DOHH2 (cell line): ENCODE data around the gene NEDD1.

ENCODE experiments used
- H3F3A ChIP-seq: fragments of 200-600 bp; sonication (generic), shearing (Covaris generic); 2 replicates; pipeline ENCODE4 v1.6.0; 2016; ENCODE audit warnings: antibody characterized with exemption, mild to moderate bottlenecking; ENCODE audit not compliant: control insufficient read depth, insufficient read depth
- H3K27ac ChIP-seq: fragments of 200-600 bp; sonication (generic); 2 replicates; pipeline ENCODE4 v1.5.1; 2014; ENCODE audit warnings: low read depth, mild to moderate bottlenecking, low read length, moderate library complexity
- H3K27me3 ChIP-seq: fragments of 200-600 bp; sonication (generic); 2 replicates; pipeline ENCODE4 v1.6.1; 2014; ENCODE audit warnings: mild to moderate bottlenecking, low read length, mixed read lengths; ENCODE audit not compliant: control insufficient read depth
- H3K36me3 ChIP-seq: fragments of 200-600 bp; sonication (generic); 2 replicates; pipeline ENCODE4 v1.6.1; 2014; ENCODE audit warnings: mild to moderate bottlenecking, low read length, moderate library complexity, mixed read lengths; ENCODE audit not compliant: control insufficient read depth
- H3K4me1 ChIP-seq: fragments of 200-600 bp; sonication (generic); 2 replicates; pipeline ENCODE4 v1.6.1; 2014; ENCODE audit warnings: mild to moderate bottlenecking, low read length, mixed read lengths; ENCODE audit not compliant: control insufficient read depth
- H3K4me2 ChIP-seq: fragments of 200-600 bp; sonication (generic); 2 replicates; pipeline ENCODE4 v1.6.0; 2014; ENCODE audit warnings: mild to moderate bottlenecking, low read length, moderate library complexity
- H3K4me3 ChIP-seq: fragments of 200-600 bp; sonication (generic); 2 replicates; pipeline ENCODE4 v1.5.1; 2014; ENCODE audit warnings: mild to moderate bottlenecking, low read length, mixed read lengths
- H3K79me2 ChIP-seq: fragments of 200-600 bp; sonication (generic); 2 replicates; pipeline ENCODE4 v1.6.1; 2014; ENCODE audit warnings: mild to moderate bottlenecking, low read length, mixed read lengths; ENCODE audit not compliant: control insufficient read depth
- H3K9me2 ChIP-seq: fragments of 200-600 bp; sonication (generic); replicated peaks from 2 replicates; pipeline ENCODE4 v1.6.1; 2014; ENCODE audit warnings: mild to moderate bottlenecking, low read length, mixed read lengths; ENCODE audit not compliant: control insufficient read depth
- H3K9me3 ChIP-seq: fragments of 200-600 bp; sonication (generic); 2 replicates; pipeline ENCODE4 v1.6.1; 2014; ENCODE audit warnings: antibody characterized with exemption, low read length, mixed read lengths; ENCODE audit not compliant: control insufficient read depth, insufficient read depth
- H4K20me1 ChIP-seq: fragments of 200-600 bp; sonication (generic); 2 replicates; pipeline ENCODE4 v1.6.0; 2014; ENCODE audit warnings: low read depth, mild to moderate bottlenecking, antibody characterized with exemption, low read length, moderate library complexity; ENCODE audit not compliant: control insufficient read depth, insufficient read depth
- CTCF ChIP-seq: fragments of 200-600 bp; sonication (generic); IDR thresholded peaks from one replicate; pipeline ENCODE4 v1.5.1; 2014; ENCODE audit warnings: antibody characterized with exemption, mild to moderate bottlenecking, low read depth, low read length; ENCODE audit not compliant: poor library complexity, severe bottlenecking
- EZH2phosphoT487 ChIP-seq: fragments of 200-600 bp; sonication (generic); IDR thresholded peaks from 2 replicates; pipeline ENCODE4 v1.6.1; 2017; ENCODE audit warnings: borderline replicate concordance, mild to moderate bottlenecking, antibody characterized with exemption, low read length, moderate library complexity, mixed read lengths

The NEDD1 gene

GRCh38 chr12:96889273-96889933 is 17.7 kb upstream of the NEDD1 start:
- Histone ChIP-seq H3K4me2 (no peak overlapping the region), H4K20me1 (no peaks in the 10 kb centered on the region), H3K9me3 (no peaks in the 10 kb centered on the region), H3K27ac (no peak overlapping the region), H3K36me3 (no peaks in the 10 kb centered on the region), H3K9me2 (no peaks in the 10 kb centered on the region), H3K4me3 (no peak overlapping the region), H3K79me2 (no peaks in the 10 kb centered on the region), H3K4me1 (no peaks in the 10 kb centered on the region), H3K27me3 (no peaks in the 10 kb centered on the region; the same call in 1 of the 2 replicates), H3F3A (no peaks in the 10 kb centered on the region)
- TF ChIP-seq EZH2phosphoT487 (no peak), CTCF (no peak)

GRCh38 chr12:96890331-96890730 is 16.7 kb upstream of the NEDD1 start:
- Histone ChIP-seq H3K9me2 (no peaks in the 10 kb centered on the region), H3F3A (no peaks in the 10 kb centered on the region), H3K4me3 (no peak overlapping the region), H3K27me3 (no peaks in the 10 kb centered on the region; the same call in 1 of the 2 replicates), H3K79me2 (no peaks in the 10 kb centered on the region), H3K36me3 (no peaks in the 10 kb centered on the region), H3K4me2 (no peak overlapping the region), H3K27ac (no peak overlapping the region), H3K4me1 (no peaks in the 10 kb centered on the region), H3K9me3 (no peaks in the 10 kb centered on the region), H4K20me1 (no peaks in the 10 kb centered on the region)
- no peak for TF ChIP-seq CTCF

DNA sequence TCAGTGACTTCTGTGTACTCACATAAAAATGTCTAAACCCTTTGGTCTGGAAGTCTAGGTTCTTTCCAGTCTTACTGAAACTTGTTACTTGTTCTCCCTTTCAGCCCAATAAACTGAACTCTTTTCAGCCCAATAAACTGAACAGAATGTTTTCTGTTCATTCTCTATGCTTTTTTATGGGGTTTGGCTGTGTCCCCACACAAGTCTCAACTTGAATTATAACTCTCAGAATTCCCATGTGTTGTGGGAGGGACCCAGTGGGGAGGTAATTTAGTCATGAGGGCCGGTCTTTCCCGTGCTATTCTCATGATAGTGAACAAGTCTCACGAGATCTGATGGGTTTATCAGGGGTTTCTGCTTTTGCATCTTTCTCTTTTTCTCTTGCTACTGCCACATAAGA is 15.0 kb upstream of the NEDD1 start:
- TF ChIP-seq CTCF (no peak), EZH2phosphoT487 (no peak)
- Histone ChIP-seq H4K20me1 (no peaks in the 10 kb centered on the region), H3K9me2 (no peaks in the 10 kb centered on the region), H3K79me2 (no peaks in the 10 kb centered on the region), H3F3A (no peaks in the 10 kb centered on the region), H3K27me3 (no peaks in the 10 kb centered on the region), H3K4me3 (no peak overlapping the region), H3K9me3 (no peaks in the 10 kb centered on the region), H3K4me2 (no peak overlapping the region), H3K4me1 (no peaks in the 10 kb centered on the region), H3K27ac (no peak overlapping the region), H3K36me3 (no peaks in the 10 kb centered on the region)
